ENCODE results near the gene BRAF.

GRCh38 chr7:140918236-140918635 lies 6.5 kb downstream of the BRAF start:
- TF ChIP-seq, protein P1, sequence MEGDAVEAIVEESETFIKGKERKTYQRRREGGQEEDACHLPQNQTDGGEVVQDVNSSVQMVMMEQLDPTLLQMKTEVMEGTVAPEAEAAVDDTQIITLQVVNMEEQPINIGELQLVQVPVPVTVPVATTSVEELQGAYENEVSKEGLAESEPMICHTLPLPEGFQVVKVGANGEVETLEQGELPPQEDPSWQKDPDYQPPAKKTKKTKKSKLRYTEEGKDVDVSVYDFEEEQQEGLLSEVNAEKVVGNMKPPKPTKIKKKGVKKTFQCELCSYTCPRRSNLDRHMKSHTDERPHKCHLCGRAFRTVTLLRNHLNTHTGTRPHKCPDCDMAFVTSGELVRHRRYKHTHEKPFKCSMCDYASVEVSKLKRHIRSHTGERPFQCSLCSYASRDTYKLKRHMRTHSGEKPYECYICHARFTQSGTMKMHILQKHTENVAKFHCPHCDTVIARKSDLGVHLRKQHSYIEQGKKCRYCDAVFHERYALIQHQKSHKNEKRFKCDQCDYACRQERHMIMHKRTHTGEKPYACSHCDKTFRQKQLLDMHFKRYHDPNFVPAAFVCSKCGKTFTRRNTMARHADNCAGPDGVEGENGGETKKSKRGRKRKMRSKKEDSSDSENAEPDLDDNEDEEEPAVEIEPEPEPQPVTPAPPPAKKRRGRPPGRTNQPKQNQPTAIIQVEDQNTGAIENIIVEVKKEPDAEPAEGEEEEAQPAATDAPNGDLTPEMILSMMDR (IDR thresholded peaks at IDR 0.05): no peak
- no peak for TF ChIP-seq POLR2A (IDR thresholded peaks at IDR 0.05)

All from lower leg skin (tissue), 3 donors.